GM12865 (cell line): Measurements from ENCODE around the gene CMTM1.
"Not testable (repeated sequence)": the region's sequence is repeated elsewhere in the genome, so short reads cannot be mapped to it uniquely, and the experiment has no call there.

Experiments used
- DNase-seq: peaks from one replicate; pipeline ENCODE4 v3.0.0; 2010; ENCODE audit warnings: low read depth
- H3K4me3 ChIP-seq: 2 replicates; pipeline ENCODE4 v1.5.1; 2011; ENCODE audit warnings: mild to moderate bottlenecking, low read depth, low read length, control low read depth
- TF ChIP-seq, protein P1 (sequence below): IDR thresholded peaks from 2 replicates; pipeline ENCODE4 v1.5.1; 2011; ENCODE audit warnings: low read length, control low read depth, low read depth, inconsistent platforms; ENCODE audit not compliant: insufficient read depth; ENCODE audit errors: missing control alignments

Gene CMTM1

DNA sequence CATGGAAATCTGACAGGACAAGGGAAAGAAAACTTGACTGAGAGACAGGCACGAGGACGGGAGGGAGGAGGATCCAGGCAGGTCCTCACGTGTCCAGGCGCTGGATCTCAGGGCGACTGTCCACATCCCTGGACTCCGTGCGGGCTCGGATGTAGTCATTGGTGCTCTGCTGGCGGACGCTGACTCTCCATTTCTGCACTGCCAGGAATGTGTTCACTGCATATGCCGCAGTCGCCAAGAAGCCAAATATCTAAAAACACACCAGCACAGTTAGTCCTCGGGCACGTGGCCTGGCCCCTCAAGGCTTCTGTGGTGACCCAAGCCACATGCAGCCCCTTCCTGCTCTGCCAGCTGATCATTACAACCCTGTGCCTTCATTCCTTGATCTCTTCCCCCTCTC, 55.7 kb downstream of the CMTM1 start:
- DNase-seq: no peak
- no peak overlapping the region for H3K4me3 ChIP-seq
- TF ChIP-seq, protein P1, sequence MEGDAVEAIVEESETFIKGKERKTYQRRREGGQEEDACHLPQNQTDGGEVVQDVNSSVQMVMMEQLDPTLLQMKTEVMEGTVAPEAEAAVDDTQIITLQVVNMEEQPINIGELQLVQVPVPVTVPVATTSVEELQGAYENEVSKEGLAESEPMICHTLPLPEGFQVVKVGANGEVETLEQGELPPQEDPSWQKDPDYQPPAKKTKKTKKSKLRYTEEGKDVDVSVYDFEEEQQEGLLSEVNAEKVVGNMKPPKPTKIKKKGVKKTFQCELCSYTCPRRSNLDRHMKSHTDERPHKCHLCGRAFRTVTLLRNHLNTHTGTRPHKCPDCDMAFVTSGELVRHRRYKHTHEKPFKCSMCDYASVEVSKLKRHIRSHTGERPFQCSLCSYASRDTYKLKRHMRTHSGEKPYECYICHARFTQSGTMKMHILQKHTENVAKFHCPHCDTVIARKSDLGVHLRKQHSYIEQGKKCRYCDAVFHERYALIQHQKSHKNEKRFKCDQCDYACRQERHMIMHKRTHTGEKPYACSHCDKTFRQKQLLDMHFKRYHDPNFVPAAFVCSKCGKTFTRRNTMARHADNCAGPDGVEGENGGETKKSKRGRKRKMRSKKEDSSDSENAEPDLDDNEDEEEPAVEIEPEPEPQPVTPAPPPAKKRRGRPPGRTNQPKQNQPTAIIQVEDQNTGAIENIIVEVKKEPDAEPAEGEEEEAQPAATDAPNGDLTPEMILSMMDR: no peak

- TF ChIP-seq, protein P1: no peak
- no peak for DNase-seq
- no peak overlapping the region for H3K4me3 ChIP-seq
Observed at GRCh38 chr16:66622863-66623262, 56.6 kb downstream of the CMTM1 start.

GRCh38 chr16:66623755-66624154, 57.5 kb downstream of the CMTM1 start:
- H3K4me3 ChIP-seq: no peak overlapping the region
- TF ChIP-seq, protein P1: no peak
- DNase-seq: no peak

GRCh38 chr16:66627611-66628378, 61.6 kb downstream of the CMTM1 start:
- H3K4me3 ChIP-seq, DNase-seq: not testable (repeated sequence)
